Measurements from ENCODE around the gene ZFYVE16. TPM values are rescaled to one million over a fixed set of nuclear protein-coding genes. Genes with fewer than 3 reads are reported as not detected.
"Not testable (repeated sequence)": the region's sequence is repeated elsewhere in the genome, so short reads cannot be mapped to it uniquely, and the experiment has no call there.

The ZFYVE16 gene
- total RNA-seq, 2 donors from 2014 or later = 11.3 to 17.8 TPM

DNA sequence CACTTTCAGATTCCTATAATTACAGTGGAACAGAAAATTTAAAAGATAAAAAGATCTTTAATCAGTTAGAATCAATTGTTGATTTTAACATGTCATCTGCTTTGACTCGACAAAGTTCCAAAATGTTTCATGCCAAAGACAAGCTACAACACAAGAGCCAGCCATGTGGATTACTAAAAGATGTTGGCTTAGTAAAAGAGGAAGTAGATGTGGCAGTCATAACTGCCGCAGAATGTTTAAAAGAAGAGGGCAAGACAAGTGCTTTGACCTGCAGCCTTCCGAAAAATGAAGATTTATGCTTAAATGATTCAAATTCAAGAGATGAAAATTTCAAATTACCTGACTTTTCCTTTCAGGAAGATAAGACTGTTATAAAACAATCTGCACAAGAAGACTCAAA is 29.5 kb downstream of the ZFYVE16 start:
- Mint-ChIP-seq H3K4me3 (no peak overlapping the region), H3K9me3 (peaks cover 0 to 3% of the 10 kb centered on the region in 2 donors), H3K27ac (no peak overlapping the region), H3K27me3 (ENCODE audit: low read depth) (no peaks in the 10 kb centered on the region), H3K36me3 (ENCODE audit: insufficient read depth in 2 of 2) (peaks cover 7 to 8% of the 10 kb centered on the region in 2 donors), H3K4me1 (ENCODE audit: low read depth) (no peaks in the 10 kb centered on the region)
- ATAC-seq (replicated peaks in 1 of 2) (no peak), DNase-seq (no peak)

DNA sequence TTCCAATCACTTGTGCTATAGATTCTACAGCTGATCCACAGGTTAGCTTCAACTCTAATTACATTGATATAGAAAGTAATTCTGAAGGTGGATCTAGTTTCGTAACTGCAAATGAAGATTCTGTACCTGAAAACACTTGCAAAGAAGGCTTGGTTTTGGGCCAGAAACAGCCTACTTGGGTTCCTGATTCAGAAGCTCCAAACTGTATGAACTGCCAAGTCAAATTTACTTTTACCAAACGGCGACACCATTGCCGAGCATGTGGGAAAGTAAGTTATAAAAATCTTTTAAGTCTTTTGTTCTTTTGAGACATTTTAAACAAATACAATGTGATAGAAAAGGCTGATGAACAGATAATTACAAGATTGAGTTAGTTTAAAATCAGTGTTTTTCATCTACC is 30.9 kb downstream of the ZFYVE16 start:
- ATAC-seq (replicated peaks in 1 of 2) (no peak), DNase-seq (no peak)
- Mint-ChIP-seq H3K4me3 (no peak overlapping the region), H3K27me3 (ENCODE audit: low read depth) (no peaks in the 10 kb centered on the region), H3K4me1 (ENCODE audit: low read depth) (no peaks in the 10 kb centered on the region), H3K27ac (no peak overlapping the region), H3K36me3 (ENCODE audit: insufficient read depth in 2 of 2) (peaks cover 7 to 8% of the 10 kb centered on the region in 2 donors), H3K9me3 (peaks cover 0 to 3% of the 10 kb centered on the region in 2 donors)

DNA sequence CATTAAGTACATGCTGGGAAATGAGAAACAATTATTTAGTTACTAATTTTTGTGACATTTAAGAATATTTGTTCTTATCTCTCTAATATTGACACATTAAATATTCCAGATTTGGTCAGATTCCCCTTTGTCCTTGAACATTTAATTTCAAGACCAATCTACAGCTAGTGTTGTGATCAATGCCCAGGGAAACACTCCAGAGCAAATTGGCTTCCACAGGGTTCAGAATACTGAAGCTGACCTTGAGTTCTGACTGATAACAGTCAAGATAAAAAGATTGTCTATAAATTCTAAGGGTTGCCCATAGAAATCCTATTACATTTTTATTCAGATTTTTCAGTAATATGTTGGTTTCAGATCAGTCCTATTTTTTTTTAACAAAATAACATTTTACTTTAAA is 31.3 kb downstream of the ZFYVE16 start:
- DNase-seq (no peak), ATAC-seq (replicated peaks in 1 of 2) (no peak)
- Mint-ChIP-seq H3K9me3 (peaks cover 0 to 3% of the 10 kb centered on the region in 2 donors), H3K4me1 (ENCODE audit: low read depth) (no peaks in the 10 kb centered on the region), H3K27ac (no peak overlapping the region), H3K27me3 (ENCODE audit: low read depth) (no peaks in the 10 kb centered on the region), H3K4me3 (no peak overlapping the region), H3K36me3 (ENCODE audit: insufficient read depth in 2 of 2) (peaks cover 7 to 8% of the 10 kb centered on the region in 2 donors)

- no peak overlapping the region for H3K27ac Mint-ChIP-seq
- peaks cover 0 to 3% of the 10 kb centered on the region in 2 donors for H3K36me3 Mint-ChIP-seq (ENCODE audit: insufficient read depth in 2 of 2)
- DNase-seq (no peak), ATAC-seq (replicated peaks in 1 of 2) (no peak)
- H3K4me1 Mint-ChIP-seq (ENCODE audit: low read depth) = peaks cover 3% of the 10 kb centered on the region
- H3K9me3 Mint-ChIP-seq = no peaks in the 10 kb centered on the region
- no peak overlapping the region for H3K4me3 Mint-ChIP-seq
- no peaks in the 10 kb centered on the region for H3K27me3 Mint-ChIP-seq (ENCODE audit: low read depth)
Measured at GRCh38 chr5:80442742-80443141, 34.9 kb downstream of the ZFYVE16 start.

DNA sequence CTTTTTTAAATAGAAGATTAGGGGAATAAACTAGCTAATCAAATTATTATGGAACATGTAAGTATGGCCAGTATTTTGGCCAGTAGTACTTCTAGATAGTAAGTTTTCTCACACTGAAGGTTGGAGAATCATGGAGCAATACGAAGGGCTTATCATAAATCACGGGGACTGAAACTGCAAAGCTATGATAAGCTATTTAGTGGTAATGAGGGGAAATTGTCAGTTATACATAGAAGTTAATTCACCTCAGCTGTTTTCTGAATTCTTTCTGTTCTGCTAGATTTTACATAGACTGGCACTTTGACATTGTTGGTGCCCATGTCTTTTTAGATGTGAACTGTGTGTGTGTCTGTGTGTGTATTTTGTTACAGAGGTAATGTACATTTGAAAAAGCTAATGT is 45.5 kb downstream of the ZFYVE16 start:
- Mint-ChIP-seq H3K27me3 (ENCODE audit: low read depth) (no peaks in the 10 kb centered on the region), H3K4me3 (no peak overlapping the region), H3K36me3 (ENCODE audit: insufficient read depth in 2 of 2) (peaks cover 0 to 1% of the 10 kb centered on the region in 2 donors), H3K27ac (no peak overlapping the region), H3K4me1 (ENCODE audit: low read depth) (peaks cover 4% of the 10 kb centered on the region), H3K9me3 (no peaks in the 10 kb centered on the region)
- ATAC-seq (replicated peaks in 1 of 2) (no peak), DNase-seq (no peak)

DNA sequence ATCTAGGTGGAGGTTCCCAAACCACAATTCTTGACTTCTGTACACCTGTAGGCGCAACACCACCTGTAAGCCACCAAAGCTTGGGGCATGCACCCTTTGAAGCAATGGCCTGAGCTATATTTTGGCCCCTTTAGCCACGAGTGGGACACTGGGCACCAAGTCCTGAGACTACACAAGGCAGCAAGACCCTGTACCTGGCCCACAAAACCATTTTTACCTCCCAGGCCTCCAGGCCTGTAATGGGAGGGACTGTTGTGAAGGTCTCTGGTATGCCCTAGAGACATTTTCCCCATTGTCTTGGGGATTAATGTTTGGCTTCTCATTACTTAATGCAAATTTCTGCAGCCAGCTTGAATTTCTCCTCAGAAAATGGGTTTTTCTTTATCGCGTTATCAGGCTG is 55.4 kb downstream of the ZFYVE16 start:
- Mint-ChIP-seq H3K9me3 (peaks cover 9 to 15% of the 10 kb centered on the region in 2 donors), H3K36me3 (ENCODE audit: insufficient read depth in 2 of 2) (peaks cover 24 to 26% of the 10 kb centered on the region in 2 donors), H3K27ac (no peak overlapping the region), H3K4me3 (no peak overlapping the region), H3K27me3 (ENCODE audit: low read depth) (no peaks in the 10 kb centered on the region), H3K4me1 (ENCODE audit: low read depth) (no peaks in the 10 kb centered on the region)
- DNase-seq (no peak), ATAC-seq (replicated peaks in 1 of 2) (no peak)

DNA sequence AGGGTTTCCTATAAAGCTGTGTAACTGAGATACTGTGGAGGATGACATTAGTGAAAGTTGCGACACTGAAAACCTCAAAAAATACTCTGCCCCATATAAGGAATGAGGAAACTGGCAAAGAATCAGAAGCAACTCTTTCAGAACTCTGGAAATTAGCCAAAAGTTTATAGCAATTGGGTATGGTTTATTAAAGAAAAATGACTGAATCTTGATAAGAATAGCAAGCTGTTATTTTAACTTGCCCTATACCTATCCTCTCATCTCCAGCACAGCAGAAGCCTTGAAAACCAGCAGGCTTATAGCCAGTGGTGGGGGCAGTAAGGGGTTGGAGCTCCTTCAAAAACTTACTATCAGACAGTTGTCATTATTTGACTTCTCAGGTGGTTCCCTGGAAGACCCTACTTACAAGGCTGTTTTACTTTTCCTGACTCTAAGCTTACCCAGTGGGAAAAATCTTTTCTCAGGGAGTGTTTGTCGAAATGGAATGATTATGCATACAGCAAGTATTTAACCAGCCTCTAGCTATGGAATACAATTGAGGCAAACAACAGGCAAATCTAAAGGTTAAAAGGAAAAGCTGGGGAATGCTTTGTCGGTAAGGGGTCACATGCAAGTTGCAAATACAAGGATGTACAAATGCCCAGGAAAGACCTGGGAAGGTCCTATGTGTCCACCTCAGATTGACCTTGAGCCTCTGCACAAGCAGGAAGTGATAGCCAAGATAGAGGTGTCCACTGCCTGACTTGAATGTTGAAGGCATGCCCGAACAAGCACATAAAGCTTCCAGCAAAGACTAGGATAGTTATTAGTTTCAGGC is 59.0 kb downstream of the ZFYVE16 start:
- ATAC-seq (replicated peaks in 1 of 2) (no peak), DNase-seq (no peak)
- Mint-ChIP-seq H3K9me3 (peaks cover 15 to 20% of the 10 kb centered on the region in 2 donors), H3K27me3 (ENCODE audit: low read depth) (no peaks in the 10 kb centered on the region), H3K27ac (no peak overlapping the region), H3K4me1 (ENCODE audit: low read depth) (no peaks in the 10 kb centered on the region), H3K4me3 (no peak overlapping the region), H3K36me3 (ENCODE audit: insufficient read depth in 2 of 2) (peaks cover 35 to 36% of the 10 kb centered on the region in 2 donors)

DNA sequence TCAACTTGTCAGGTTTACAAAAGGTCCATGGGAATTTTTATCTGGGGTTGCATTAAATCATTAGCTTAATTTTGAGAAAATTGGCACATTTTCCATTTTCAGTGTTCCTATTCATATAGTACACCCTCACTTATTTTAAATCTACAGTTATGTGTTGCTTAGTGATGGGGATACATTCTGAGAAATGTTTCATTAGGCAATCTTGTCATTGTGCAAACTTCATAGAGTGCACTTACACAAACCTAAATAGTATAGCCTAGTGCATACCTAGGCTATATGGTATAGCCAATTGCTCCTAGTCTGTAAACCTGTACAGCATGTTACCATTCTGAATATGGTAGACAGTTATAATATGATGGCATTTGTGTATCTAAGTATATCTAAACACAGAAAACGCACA is 60.3 kb downstream of the ZFYVE16 start:
- DNase-seq (no peak), ATAC-seq (replicated peaks in 1 of 2) (no peak)
- Mint-ChIP-seq H3K9me3 (peaks cover 15 to 18% of the 10 kb centered on the region in 2 donors), H3K27ac (no peak overlapping the region), H3K4me1 (ENCODE audit: low read depth) (no peaks in the 10 kb centered on the region), H3K4me3 (no peak overlapping the region), H3K27me3 (ENCODE audit: low read depth) (no peaks in the 10 kb centered on the region), H3K36me3 (ENCODE audit: insufficient read depth in 2 of 2) (peaks cover 28 to 35% of the 10 kb centered on the region in 2 donors)

DNA sequence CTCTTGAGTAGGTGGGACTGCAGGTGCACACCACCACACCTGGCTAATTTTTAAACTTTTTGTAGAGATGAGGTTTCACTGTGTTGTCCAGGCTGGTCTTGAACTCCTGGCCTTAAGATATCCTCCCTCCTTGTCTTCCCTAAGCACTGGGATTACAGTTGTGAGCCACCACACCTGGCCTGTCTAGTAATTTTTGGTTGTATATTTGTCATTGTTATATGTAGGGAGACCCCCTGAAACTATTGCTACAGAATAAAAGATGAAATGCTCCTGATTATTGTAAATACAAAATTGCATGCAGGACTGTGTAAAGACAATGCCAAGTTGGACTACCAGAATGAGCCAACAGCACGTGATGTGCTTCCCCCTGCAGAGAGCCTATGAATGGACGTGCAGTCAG is 62.8 kb downstream of the ZFYVE16 start:
- not testable (repeated sequence) for H3K9me3 Mint-ChIP-seq; H3K4me3 Mint-ChIP-seq; ATAC-seq (replicated peaks in 1 of 2); H3K4me1 Mint-ChIP-seq (ENCODE audit: low read depth); DNase-seq; H3K27me3 Mint-ChIP-seq (ENCODE audit: low read depth); H3K27ac Mint-ChIP-seq
- H3K36me3 Mint-ChIP-seq (ENCODE audit: insufficient read depth in 2 of 2) = peaks cover 14 to 20% of the 10 kb centered on the region in 2 donors

DNA sequence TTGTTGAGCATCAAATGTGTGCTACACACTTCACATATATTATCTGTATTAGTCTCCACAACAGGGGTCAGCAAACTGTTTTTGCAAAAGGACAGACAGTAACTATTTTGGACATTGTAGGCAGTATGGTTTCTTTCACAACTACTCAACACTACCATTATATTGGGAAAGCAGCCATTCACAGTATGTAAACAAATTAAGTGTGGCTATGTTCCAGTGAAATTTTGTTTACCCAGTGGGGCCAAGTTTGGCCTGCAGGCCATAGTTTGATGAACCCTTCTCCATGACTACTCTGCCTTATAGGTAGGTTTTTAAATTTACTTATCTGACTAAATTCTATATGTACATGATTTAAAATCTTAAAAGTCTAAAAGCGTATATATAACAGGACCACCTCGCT is 67.1 kb downstream of the ZFYVE16 start:
- peaks cover 5% of the 10 kb centered on the region in 2 donors for H3K9me3 Mint-ChIP-seq
- H3K4me3 Mint-ChIP-seq = no peak overlapping the region
- H3K27ac Mint-ChIP-seq = no peak overlapping the region
- no peaks in the 10 kb centered on the region for H3K4me1 Mint-ChIP-seq (ENCODE audit: low read depth)
- no peak for DNase-seq
- no peaks in the 10 kb centered on the region for H3K27me3 Mint-ChIP-seq (ENCODE audit: low read depth)
- no peak for ATAC-seq (replicated peaks in 1 of 2)
- peaks cover 7 to 11% of the 10 kb centered on the region in 2 donors for H3K36me3 Mint-ChIP-seq (ENCODE audit: insufficient read depth in 2 of 2)

DNA sequence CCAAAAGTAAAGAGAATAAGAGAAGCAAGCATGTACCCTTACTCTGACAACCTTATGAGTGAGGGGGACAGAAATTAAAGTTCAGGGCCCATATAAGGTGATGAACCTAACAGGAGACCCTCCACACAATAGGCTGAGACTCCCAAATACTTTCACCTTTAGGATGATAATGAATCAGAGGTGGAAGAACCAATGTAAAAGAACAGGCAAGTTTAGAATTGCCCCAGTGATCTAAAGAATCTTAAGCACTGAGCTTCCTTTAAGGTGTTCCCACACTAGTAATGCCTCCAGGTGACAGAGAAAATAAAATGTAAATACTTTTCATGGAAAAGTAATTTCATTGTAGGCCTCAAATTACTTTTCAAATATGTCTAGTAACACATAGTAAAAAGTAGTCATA is 71.8 kb downstream of the ZFYVE16 start:
- H3K4me3 Mint-ChIP-seq = no peak overlapping the region
- H3K36me3 Mint-ChIP-seq (ENCODE audit: insufficient read depth in 2 of 2) = peaks cover 3 to 14% of the 10 kb centered on the region in 2 donors
- no peak for DNase-seq
- no peaks in the 10 kb centered on the region for H3K4me1 Mint-ChIP-seq (ENCODE audit: low read depth)
- ATAC-seq (replicated peaks in 1 of 2) = no peak
- H3K27ac Mint-ChIP-seq = no peak overlapping the region
- H3K27me3 Mint-ChIP-seq (ENCODE audit: low read depth) = no peaks in the 10 kb centered on the region
- H3K9me3 Mint-ChIP-seq = peaks cover 0 to 4% of the 10 kb centered on the region in 2 donors

DNA sequence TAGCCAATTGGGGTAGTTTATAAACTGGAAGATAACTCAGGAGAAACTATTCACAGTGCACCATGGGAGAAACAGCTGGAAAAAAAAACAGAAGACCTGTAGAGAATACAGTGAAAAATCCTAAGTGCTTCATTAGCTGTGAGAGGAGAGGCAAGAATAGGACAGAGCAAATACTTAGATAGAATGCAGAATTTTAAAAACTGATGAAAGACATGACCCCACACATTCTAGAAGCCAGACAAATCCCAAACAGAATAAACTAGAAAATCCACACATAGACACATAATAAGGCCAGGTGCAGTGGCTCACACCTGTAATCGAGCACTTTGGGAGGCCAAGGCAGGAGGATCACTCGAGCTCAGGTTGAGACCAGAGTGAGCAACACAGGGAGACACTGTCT is 72.5 kb downstream of the ZFYVE16 start:
- no peak for ATAC-seq (replicated peaks in 1 of 2)
- no peaks in the 10 kb centered on the region for H3K27me3 Mint-ChIP-seq (ENCODE audit: low read depth)
- no peak for DNase-seq
- H3K27ac Mint-ChIP-seq = no peak overlapping the region
- peaks cover 3 to 14% of the 10 kb centered on the region in 2 donors for H3K36me3 Mint-ChIP-seq (ENCODE audit: insufficient read depth in 2 of 2)
- no peak overlapping the region for H3K4me3 Mint-ChIP-seq
- no peaks in the 10 kb centered on the region for H3K4me1 Mint-ChIP-seq (ENCODE audit: low read depth)
- peaks cover 0 to 4% of the 10 kb centered on the region in 2 donors for H3K9me3 Mint-ChIP-seq

DNA sequence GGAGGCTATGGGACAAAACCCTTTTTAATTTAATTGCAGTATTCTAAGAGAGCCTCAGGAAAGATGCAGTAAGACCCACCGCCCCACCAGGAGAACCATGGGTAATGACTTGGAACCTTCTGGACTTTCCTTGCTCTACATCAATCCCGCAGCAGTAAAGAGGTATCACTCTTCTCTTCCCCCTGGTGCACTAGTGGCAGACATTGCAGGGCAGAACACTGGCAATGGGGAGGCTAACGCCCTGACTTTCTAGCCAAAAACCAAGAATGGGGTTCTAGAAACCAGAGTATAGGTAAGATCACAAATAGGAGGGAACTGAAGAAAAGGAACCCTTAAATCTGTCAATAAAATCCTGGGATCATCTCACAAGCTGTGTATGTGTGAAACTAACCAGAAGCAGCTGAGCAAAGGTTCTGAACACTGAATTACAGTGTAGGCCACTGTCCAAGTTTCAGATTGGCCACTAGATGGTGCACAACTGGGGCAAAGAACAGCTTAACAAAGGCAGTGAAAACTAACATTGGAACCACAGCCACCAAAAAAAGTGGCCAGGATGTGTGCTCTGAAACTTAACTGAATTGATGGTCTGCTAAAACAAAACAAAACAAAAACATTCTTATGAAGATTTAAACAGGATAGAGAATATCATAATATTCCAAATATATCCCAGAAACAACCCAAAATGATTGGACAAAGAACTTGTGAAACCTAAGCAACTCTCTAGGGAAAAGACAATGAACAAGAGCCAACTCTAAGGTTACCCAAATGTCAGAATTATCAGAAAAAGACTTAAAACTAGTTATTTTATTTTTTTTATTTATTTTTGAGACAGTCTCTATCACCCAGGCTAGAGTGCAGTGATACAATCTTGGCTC is 73.4 kb downstream of the ZFYVE16 start:
- peaks cover 0 to 4% of the 10 kb centered on the region in 2 donors for H3K9me3 Mint-ChIP-seq
- H3K27me3 Mint-ChIP-seq (ENCODE audit: low read depth) = no peaks in the 10 kb centered on the region
- H3K27ac Mint-ChIP-seq = no peak overlapping the region

More for the DNA sequence above, 73.4 kb downstream of the ZFYVE16 start:
- Mint-ChIP-seq H3K36me3 (ENCODE audit: insufficient read depth in 2 of 2) (peaks cover 3 to 14% of the 10 kb centered on the region in 2 donors), H3K4me1 (ENCODE audit: low read depth) (no peaks in the 10 kb centered on the region), H3K4me3 (no peak overlapping the region)
- ATAC-seq (replicated peaks in 1 of 2) = peak; percentile 63 to 77
- peak; percentile 41 to 43 for DNase-seq
